ENCODE results near the gene PCDHGA12.
"Not testable (repeated sequence)": the region's sequence is repeated elsewhere in the genome, so short reads cannot be mapped to it uniquely, and the experiment has no call there.

The PCDHGA12 gene

DNA sequence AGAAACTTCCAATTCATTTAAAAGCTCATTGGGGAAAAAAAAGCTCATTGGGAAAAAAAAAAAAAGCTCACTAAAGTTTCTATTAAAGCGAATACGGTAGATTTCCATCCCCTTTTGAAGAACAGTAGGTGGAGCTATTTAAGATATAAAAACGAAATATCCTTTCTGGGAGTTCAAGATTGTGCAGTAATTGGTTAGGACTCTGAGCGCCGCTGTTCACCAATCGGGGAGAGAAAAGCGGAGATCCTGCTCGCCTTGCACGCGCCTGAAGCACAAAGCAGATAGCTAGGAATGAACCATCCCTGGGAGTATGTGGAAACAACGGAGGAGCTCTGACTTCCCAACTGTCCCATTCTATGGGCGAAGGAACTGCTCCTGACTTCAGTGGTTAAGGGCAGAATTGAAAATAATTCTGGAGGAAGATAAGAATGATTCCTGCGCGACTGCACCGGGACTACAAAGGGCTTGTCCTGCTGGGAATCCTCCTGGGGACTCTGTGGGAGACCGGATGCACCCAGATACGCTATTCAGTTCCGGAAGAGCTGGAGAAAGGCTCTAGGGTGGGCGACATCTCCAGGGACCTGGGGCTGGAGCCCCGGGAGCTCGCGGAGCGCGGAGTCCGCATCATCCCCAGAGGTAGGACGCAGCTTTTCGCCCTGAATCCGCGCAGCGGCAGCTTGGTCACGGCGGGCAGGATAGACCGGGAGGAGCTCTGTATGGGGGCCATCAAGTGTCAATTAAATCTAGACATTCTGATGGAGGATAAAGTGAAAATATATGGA, at the start of gene PCDHGA12:
PCDHGA12 (plus strand) TSS at position 176 of the 782 bp plus-strand sequence; CDS start at position 429, 253 bp downstream.
- DNase-seq = no peak

DNA sequence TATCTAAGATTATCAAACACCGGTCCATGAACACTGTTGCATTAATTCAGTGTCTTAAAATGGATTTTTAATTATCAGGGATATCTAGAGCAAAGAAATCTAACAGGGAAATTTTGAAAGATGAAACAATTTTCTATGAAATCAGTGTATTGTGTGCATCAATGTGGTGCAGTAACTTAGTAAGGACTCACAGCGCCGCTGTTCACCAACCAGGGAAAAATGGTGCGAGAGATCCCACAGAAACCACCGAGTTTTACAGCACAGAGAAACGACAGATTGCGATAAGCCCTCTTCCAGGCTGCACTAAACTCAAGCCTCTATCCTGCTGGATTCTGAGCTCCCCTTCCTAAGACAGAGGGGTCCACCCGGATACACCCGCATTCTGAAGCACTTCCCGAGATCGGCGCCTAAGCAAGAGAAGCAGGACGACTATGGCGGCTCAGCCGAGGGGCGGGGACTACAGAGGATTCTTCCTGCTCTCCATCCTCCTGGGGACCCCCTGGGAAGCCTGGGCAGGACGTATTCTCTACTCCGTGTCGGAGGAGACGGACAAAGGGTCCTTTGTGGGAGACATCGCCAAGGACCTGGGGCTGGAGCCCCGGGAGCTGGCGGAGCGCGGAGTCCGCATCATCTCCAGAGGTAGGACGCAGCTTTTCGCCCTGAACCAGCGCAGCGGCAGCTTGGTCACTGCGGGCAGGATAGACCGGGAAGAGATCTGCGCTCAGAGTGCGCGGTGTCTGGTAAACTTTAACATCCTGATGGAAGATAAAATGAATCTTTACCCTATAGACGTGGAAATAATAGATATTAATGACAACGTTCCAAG, 47.6 kb upstream of the PCDHGA12 start, which contains the start of gene PCDHGA7:
PCDHGA7 (plus strand) TSS at position 274 of the 826 bp plus-strand sequence; CDS start at position 432, 158 bp downstream.
- no peak for DNase-seq

DNA sequence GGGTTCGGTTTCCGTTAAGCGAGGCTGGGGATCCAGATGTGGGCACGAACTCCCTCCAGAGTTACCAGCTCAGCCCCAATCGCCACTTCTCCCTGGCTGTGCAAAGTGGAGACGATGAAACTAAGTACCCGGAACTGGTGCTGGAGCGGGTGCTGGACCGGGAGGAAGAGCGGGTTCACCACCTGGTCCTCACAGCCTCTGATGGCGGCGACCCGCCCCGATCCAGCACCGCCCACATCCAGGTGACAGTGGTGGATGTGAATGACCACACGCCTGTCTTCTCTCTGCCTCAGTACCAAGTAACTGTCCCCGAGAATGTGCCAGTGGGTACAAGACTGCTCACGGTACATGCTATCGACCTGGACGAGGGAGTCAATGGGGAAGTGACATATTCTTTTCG, 47.0 kb upstream of the PCDHGA12 start:
- no peak for DNase-seq

DNA sequence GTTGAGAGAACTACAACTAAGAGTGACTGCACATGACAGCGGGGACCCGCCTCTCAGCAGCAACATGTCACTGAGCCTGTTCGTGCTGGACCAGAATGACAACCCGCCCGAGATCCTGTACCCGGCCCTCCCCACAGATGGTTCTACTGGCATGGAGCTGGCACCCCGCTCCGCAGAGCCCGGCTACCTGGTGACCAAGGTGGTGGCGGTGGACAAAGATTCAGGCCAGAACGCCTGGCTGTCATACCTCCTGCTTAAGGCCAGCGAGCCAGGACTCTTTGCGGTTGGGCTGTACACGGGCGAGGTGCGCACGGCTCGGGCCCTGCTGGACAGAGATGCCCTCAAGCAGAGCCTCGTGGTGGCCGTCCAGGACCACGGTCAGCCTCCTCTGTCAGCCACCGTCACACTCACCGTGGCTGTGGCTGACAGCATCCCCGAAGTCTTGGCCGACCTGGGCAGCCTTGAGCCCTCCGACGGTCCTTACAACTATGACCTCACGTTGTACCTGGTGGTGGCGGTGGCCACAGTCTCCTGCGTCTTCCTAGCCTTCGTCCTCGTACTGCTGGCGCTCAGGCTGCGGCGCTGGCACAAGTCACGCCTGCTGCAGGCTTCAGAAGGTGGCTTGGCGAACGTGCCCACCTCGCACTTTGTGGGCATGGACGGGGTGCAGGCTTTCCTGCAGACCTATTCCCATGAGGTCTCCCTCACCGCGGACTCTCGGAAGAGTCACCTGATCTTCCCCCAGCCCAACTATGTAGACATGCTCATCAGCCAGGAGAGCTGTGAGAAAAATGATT, 45.6 kb upstream of the PCDHGA12 start:
- DNase-seq = no peak

DNA sequence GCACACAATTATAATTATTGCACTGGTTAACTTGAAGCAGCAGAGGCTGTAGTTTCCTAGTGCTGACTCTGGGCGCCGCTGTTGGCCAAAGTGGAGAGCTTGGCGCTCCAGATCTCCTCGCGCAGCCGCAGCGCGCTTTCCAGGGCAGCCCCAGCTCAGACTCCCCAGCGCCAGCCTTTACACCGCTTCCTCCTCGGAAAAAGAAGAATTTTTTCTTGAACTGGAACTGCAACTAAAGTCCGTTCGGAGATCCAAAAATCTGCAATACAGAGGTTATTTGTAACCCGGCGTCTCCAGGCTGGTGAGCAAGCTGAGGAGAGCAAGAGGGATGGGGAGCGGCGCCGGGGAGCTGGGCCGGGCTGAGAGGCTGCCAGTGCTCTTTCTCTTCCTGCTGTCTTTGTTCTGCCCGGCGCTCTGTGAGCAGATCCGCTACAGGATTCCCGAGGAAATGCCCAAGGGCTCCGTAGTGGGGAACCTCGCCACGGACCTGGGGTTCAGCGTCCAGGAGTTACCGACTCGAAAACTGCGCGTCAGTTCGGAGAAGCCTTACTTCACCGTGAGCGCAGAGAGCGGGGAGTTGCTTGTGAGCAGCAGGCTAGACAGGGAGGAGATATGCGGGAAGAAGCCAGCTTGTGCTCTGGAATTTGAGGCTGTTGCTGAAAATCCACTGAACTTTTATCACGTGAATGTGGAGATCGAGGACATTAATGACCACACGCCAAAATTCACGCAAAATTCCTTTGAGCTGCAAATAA, 42.6 kb upstream of the PCDHGA12 start, which contains the start of gene PCDHGB4:
PCDHGB4 (plus strand) TSS at position 142 of the 755 bp plus-strand sequence; CDS start at position 329, 187 bp downstream.
- not testable (repeated sequence) for DNase-seq

DNA sequence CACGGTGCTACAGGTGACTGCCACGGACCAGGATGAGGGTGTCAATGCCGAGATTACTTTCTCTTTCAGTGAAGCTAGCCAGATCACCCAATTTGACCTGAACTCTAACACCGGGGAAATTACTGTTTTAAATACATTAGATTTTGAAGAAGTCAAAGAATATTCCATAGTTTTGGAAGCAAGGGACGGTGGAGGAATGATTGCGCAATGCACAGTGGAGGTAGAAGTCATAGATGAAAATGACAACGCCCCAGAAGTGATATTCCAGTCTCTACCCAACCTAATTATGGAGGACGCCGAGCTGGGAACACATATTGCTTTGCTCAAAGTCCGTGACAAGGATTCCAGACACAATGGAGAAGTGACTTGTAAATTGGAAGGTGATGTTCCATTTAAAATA, 41.6 kb upstream of the PCDHGA12 start:
- no peak for DNase-seq

DNA sequence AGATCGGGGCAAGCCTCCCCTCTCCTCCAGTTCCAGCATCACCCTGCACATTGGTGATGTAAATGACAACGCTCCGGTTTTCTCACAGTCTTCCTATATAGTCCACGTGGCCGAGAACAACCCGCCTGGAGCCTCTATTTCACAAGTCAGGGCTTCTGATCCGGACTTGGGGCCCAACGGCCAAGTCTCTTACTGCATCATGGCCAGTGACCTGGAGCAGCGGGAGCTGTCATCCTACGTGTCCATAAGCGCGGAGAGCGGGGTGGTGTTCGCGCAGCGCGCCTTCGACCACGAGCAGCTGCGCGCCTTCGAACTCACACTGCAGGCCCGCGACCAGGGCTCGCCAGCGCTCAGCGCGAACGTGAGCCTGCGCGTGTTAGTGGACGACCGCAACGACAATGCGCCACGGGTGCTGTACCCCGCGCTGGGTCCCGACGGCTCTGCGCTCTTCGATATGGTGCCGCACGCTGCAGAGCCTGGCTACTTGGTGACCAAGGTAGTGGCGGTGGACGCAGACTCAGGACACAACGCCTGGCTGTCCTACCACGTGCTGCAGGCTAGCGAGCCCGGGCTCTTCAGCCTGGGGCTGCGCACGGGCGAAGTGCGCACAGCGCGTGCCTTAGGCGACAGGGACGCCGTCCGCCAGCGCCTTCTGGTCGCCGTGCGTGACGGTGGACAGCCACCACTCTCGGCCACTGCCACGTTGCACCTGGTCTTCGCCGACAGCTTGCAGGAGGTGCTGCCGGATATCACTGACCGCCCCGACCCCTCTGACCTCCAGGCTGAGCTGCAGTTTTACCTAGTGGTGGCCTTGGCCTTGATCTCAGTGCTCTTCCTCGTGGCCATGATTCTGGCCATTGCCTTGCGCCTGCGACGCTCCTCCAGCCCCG, 40.9 kb upstream of the PCDHGA12 start:
- DNase-seq = no peak

DNA sequence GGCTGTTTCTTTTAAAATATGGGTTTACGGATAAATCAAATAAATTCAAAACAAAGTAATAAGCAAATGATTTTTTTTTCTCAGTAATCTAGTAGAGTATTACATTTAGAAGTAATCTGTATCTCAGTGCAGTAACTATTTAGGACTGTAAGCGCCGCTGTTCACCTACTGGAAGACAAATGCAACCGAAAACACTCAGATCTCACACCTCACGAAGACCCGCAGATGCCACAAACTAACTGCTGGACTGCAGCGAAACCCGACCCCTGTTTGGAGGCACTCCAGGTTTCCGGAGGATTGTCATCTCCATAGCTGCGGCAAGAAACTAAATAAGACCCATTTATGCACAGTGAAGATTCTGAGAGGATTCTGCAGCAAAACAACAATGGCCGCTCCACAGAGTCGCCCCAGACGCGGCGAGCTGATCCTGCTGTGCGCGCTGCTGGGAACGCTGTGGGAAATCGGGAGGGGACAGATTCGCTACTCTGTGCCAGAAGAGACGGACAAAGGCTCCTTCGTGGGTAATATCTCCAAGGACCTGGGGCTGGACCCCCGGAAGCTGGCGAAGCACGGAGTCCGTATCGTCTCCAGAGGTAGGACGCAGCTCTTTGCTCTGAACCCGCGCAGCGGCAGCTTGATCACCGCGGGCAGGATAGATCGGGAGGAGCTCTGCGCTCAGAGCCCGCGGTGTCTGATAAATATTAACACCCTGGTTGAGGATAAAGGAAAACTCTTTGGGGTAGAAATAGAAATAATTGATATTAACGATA, 37.7 kb upstream of the PCDHGA12 start, which contains the start of gene PCDHGA8:
PCDHGA8 (plus strand) TSS at position 205 of the 770 bp plus-strand sequence; CDS start at position 386, 181 bp downstream.
- DNase-seq = no peak

DNA sequence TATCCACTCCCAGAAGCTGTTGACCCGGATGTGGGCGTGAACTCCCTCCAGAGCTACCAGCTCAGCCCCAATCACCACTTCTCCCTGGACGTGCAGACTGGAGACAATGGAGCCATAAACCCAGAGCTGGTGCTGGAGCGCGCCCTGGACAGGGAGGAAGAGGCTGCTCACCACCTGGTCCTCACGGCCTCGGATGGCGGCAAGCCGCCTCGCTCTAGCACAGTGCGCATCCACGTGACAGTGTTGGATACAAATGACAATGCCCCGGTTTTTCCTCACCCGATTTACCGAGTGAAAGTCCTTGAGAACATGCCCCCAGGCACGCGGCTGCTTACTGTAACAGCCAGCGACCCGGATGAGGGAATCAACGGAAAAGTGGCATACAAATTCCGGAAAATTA, 37.0 kb upstream of the PCDHGA12 start:
- DNase-seq = no peak

DNA sequence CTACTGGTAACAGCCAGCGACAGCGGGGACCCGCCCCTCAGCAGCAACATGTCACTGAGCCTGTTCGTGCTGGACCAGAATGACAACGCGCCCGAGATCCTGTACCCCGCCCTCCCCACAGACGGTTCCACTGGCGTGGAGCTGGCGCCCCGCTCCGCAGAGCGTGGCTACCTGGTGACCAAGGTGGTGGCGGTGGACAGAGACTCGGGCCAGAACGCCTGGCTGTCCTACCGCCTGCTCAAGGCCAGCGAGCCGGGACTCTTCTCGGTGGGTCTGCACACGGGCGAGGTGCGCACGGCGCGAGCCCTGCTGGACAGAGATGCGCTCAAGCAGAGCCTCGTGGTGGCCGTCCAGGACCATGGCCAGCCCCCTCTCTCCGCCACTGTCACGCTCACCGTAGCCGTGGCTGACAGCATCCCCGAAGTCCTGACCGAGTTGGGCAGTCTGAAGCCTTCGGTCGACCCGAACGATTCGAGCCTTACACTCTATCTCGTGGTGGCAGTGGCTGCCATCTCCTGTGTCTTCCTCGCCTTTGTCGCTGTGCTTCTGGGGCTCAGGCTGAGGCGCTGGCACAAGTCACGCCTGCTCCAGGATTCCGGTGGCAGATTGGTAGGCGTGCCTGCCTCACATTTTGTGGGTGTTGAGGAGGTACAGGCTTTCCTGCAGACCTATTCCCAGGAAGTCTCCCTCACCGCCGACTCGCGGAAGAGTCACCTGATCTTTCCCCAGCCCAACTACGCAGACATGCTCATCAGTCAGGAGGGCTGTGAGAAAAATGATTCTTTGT, 35.7 kb upstream of the PCDHGA12 start:
- not testable (repeated sequence) for DNase-seq

DNA sequence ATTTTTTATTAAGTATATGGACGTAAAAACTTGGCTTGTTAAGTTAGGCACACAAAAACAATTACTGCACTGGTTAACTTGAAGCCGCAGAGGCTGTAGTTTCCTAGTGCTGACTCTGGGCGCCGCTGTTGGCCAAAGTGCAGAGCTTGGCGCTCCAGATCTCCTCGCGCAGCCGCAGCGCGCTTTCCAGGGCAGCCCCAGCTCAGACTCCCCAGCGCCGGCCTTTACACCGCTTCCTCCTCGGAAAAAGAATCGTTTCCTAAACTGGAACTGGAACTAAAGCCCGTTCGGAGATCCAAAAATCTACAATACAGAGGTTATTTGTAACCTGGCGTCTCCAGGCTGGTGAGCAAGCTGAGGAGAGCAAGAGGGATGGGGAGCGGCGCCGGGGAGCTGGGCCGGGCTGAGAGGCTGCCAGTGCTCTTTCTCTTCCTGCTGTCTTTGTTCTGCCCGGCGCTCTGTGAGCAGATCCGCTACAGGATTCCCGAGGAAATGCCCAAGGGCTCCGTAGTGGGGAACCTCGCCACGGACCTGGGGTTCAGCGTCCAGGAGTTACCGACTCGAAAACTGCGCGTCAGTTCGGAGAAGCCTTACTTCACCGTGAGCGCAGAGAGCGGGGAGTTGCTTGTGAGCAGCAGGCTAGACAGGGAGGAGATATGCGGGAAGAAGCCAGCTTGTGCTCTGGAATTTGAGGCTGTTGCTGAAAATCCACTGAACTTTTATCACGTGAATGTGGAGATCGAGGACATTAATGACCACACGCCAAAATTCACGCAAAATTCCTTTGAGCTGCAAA, 32.4 kb upstream of the PCDHGA12 start, which contains the start of gene PCDHGB5:
PCDHGB5 (plus strand) TSS at position 192 of the 796 bp plus-strand sequence; CDS start at position 373, 181 bp downstream.
- not testable (repeated sequence) for DNase-seq

DNA sequence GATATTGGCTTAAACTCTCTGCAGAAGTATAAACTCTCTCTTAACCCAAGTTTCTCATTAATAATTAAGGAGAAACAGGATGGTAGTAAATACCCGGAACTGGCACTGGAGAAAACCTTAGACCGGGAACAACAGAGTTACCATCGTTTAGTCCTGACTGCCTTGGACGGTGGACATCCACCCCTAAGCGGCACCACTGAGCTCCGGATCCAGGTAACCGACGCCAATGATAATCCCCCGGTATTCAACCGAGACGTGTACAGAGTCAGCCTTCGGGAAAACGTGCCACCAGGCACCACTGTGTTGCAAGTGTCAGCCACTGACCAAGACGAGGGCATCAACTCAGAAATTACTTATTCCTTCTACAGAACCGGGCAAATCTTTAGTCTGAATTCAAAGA, 31.7 kb upstream of the PCDHGA12 start:
- DNase-seq = no peak

DNA sequence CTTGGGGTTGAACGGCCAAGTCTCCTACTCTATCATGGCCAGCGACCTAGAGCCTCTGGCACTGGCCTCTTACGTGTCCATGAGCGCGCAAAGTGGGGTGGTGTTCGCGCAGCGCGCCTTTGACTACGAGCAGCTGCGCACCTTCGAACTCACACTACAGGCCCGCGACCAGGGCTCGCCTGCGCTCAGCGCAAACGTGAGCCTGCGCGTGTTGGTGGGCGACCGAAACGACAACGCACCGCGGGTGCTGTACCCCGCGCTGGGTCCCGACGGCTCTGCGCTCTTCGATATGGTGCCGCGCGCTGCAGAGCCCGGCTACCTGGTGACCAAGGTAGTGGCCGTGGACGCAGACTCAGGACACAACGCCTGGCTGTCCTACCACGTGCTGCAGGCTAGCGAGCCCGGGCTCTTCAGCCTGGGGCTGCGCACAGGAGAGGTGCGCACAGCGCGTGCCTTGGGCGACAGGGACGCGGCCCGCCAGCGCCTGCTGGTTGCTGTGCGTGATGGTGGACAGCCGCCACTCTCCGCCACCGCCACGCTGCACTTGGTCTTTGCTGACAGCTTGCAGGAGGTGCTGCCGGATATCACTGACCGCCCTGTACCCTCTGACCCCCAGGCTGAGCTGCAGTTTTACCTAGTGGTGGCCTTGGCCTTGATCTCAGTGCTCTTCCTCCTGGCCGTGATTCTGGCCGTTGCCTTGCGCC, 30.6 kb upstream of the PCDHGA12 start:
- DNase-seq = no peak

DNA sequence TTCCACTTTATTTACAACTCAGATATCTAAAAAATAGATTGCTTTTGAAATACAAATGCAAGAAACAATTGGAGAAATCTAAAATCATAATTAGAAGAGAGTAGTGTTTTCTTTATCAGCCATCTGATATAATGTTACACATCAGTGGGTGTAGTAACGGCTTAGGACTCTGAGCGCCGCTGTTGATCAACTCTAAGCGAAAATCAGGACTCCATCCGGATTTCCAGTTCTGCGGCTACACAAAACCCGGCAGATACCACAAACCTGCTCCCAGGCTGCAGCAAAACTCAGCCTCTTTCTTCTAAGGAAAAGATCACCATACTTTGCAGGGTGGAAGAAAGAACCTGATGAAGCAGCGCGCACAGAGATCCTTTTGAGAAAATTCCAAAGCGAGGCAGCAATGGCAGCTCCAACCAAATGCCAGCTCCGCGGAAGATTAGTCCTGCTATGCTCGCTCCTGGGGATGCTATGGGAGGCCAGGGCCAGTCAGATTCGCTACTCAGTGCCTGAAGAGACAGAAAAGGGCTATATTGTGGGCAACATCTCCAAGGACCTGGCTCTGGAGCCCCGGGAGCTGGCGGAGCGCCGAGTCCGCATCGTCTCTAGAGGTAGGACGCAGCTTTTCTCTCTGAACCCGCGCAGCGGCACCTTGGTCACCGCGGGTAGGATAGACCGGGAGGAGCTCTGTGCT, 27.6 kb upstream of the PCDHGA12 start, which contains the start of gene PCDHGA9:
PCDHGA9 (plus strand) TSS at position 226 of the 691 bp plus-strand sequence; CDS start at position 401, 175 bp downstream.
- DNase-seq = no peak

DNA sequence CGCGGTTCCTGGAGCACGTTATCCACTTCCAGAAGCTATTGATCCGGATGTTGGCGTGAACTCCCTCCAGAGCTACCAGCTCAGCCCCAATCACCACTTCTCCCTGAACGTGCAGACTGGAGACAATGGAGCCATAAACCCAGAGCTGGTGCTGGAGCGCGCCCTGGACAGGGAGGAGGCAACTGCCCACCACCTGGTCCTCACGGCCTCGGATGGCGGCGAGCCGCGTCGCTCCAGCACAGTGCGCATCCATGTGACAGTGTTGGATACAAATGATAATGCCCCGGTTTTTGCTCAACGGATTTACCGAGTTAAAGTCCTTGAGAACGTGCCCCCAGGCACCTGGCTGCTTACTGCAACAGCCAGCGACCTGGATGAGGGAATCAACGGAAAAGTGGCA, 26.9 kb upstream of the PCDHGA12 start:
- DNase-seq = no peak

DNA sequence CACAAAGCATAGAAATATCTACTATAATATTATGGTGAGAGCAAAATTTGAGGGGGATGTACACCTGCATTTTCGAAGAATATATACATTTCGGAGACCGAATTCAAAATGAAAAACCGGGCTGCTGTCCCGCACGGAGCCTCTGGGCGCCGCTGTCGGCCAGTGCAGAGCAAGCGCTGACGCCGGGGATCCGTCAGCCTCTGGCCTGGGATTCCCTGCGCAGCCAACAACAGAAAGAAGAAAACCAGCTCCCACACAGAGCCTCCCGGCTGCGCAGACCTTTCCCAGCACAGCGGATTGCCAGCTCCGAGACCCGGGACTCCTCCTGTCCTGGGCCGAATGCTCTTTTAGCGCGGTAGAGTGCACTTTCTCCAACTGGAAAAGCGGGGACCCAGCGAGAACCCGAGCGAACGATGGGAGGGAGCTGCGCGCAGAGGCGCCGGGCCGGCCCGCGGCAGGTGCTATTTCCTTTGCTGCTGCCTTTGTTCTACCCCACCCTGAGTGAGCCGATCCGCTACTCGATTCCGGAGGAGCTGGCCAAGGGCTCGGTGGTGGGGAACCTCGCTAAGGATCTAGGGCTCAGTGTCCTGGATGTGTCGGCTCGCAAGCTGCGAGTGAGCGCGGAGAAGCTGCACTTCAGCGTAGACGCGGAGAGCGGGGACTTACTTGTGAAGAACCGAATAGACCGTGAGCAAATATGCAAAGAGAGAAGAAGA, 22.4 kb upstream of the PCDHGA12 start, which contains the start of gene PCDHGB6:
PCDHGB6 (plus strand) TSS at position 232 of the 716 bp plus-strand sequence; CDS start at position 414, 182 bp downstream.
- not testable (repeated sequence) for DNase-seq
